ENCODE data around the gene LIN37. TPM values are rescaled to one million over a fixed set of nuclear protein-coding genes. Genes with fewer than 3 reads are reported as not detected.

The LIN37 gene
- total and polyA plus RNA-seq, 9 of the 15 experiments (the other 6 are each of a cell fraction or from before 2014, with no cell fraction given): 1.2 to 12.5 (median 8.6) TPM

GRCh38 chr19:35717665-35718344, 30.6 kb upstream of the LIN37 start, which contains the start of gene KMT2B (continued):
- TF ChIP-seq, protein P1, sequence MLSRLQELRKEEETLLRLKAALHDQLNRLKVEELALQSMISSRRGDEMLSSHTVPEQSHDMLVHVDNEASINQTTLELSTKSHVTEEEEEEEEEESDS (CRISPR knock-in tag; IDR thresholded peaks at IDR 0.05): no peak
- TF ChIP-seq GTF2A2 (tag; IDR thresholded peaks at IDR 0.05) (no peak), PHF8 (IDR thresholded peaks at IDR 0.05; ENCODE audit: borderline replicate concordance, low read length) (peak; percentile 54; the same call in 1 of the 2 replicates), SP1 (CRISPR knock-in tag; IDR thresholded peaks at IDR 0.05) (no peak), ZBTB11 (CRISPR knock-in tag; IDR thresholded peaks at IDR 0.05) (peak in 1 of 3 experiments; percentile 93; a peak in 2 of 6 replicates), HCFC1 (IDR thresholded peaks at IDR 0.05; ENCODE audit: low read depth, low read length) (peak; percentile 74), MED1 (CRISPR knock-in tag; IDR thresholded peaks at IDR 0.05; ENCODE audit: borderline replicate concordance) (no peak), ZNF589 (CRISPR knock-in tag; IDR thresholded peaks at IDR 0.05; ENCODE audit: low read depth) (peak; percentile 69; the same call in 1 of the 2 replicates), SIN3A (IDR thresholded peaks at IDR 0.05; ENCODE audit: borderline replicate concordance in 2 of 2, control insufficient read depth in 1 of 2, low read depth in 2 of 2, low read length in 2 of 2) (peak in 1 of 2 experiments; percentile 24; a peak in 1 of 4 replicates), FOXJ2 (tag; IDR thresholded peaks at IDR 0.05) (peak; percentile 14), YBX1 (IDR thresholded peaks at IDR 0.05) (no peak), HOXB6 (CRISPR knock-in tag; IDR thresholded peaks at IDR 0.05; ENCODE audit: borderline replicate concordance) (no peak), MCM7 (IDR thresholded peaks at IDR 0.05) (no peak), NEUROD1 (IDR thresholded peaks at IDR 0.05; ENCODE audit: borderline replicate concordance, low read depth, low read length, partially characterized antibody) (no peak), DMBX1 (CRISPR knock-in tag; IDR thresholded peaks at IDR 0.05; ENCODE audit: borderline replicate concordance) (no peak), ZSCAN29 (IDR thresholded peaks at IDR 0.05) (no peak), ELF2 (CRISPR knock-in tag; IDR thresholded peaks at IDR 0.05) (peak; percentile 2)
- TF ChIP-seq, protein P2, sequence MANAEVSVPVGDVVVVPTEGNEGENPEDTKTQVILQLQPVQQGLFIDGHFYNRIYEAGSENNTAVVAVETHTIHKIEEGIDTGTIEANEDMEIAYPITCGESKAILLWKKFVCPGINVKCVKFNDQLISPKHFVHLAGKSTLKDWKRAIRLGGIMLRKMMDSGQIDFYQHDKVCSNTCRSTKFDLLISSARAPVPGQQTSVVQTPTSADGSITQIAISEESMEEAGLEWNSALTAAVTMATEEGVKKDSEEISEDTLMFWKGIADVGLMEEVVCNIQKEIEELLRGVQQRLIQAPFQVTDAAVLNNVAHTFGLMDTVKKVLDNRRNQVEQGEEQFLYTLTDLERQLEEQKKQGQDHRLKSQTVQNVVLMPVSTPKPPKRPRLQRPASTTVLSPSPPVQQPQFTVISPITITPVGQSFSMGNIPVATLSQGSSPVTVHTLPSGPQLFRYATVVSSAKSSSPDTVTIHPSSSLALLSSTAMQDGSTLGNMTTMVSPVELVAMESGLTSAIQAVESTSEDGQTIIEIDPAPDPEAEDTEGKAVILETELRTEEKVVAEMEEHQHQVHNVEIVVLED (CRISPR knock-in tag; IDR thresholded peaks at IDR 0.05): 0 out of 2 replicates have a peak, but pooled peaks have one; percentile 26
- TF ChIP-seq, protein P3, sequence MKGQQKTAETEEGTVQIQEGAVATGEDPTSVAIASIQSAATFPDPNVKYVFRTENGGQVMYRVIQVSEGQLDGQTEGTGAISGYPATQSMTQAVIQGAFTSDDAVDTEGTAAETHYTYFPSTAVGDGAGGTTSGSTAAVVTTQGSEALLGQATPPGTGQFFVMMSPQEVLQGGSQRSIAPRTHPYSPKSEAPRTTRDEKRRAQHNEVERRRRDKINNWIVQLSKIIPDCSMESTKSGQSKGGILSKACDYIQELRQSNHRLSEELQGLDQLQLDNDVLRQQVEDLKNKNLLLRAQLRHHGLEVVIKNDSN (CRISPR knock-in tag; IDR thresholded peaks at IDR 0.05): no peak

Data from K562 (cell line).